SH-SY5Y (cell line): ENCODE data around the gene TFF3.

Experiments
- GATA2 ChIP-seq: IDR thresholded peaks from 2 replicates; pipeline ENCODE4 v1.6.1; 2011; ENCODE audit warnings: mild to moderate bottlenecking, low read depth, low read length
- GATA3 ChIP-seq: IDR thresholded peaks from 2 replicates; pipeline ENCODE4 v1.6.1; 2011; ENCODE audit warnings: low read depth, mild to moderate bottlenecking, low read length, moderate library complexity

GRCh38 chr21:42343556-42343955 is 28.3 kb upstream of the TFF3 start:
- no peak for TF ChIP-seq GATA2
- TF ChIP-seq GATA3: no peak
